Liver (tissue), 9 donors: Measurements from ENCODE around the gene USP15. TPM values are rescaled to one million over a fixed set of nuclear protein-coding genes. Genes with fewer than 3 reads are reported as not detected.

ENCODE experiments used
- DNase-seq: peaks from one replicate; pipeline ENCODE4 v3.0.0-alpha.2; 2017; ENCODE audit warnings: low spot score
- H3K27ac ChIP-seq, 2 donors: one replicate each; pipeline ENCODE4 v1.7.0; 2013; ENCODE audit warnings: inconsistent platforms in 2 of 2, low read length in 2 of 2, control low read depth in 1 of 2, low read depth in 1 of 2, mild to moderate bottlenecking in 1 of 2
- H3K27me3 ChIP-seq, 4 donors: one replicate each; pipeline versions ENCODE4 v1.6.1 to v1.7.0; 2013; ENCODE audit warnings: low read length in 3 of 4, inconsistent platforms in 1 of 4, mild to moderate bottlenecking in 1 of 4, moderate library complexity in 1 of 4; ENCODE audit not compliant: control insufficient read depth in 4 of 4, insufficient read depth in 4 of 4
- H3K36me3 ChIP-seq, 4 donors: one replicate each; pipeline versions ENCODE4 v1.6.1 to v1.7.0; 2013; ENCODE audit warnings: low read length in 3 of 4, mild to moderate bottlenecking in 3 of 4, low read depth in 1 of 4, moderate library complexity in 1 of 4; ENCODE audit not compliant: control insufficient read depth in 4 of 4, insufficient read depth in 3 of 4
- H3K4me1 ChIP-seq, 4 donors: one replicate each; pipeline versions ENCODE4 v1.6.1 to v1.7.0; 2013; ENCODE audit warnings: low read length in 3 of 4, mild to moderate bottlenecking in 3 of 4, moderate library complexity in 1 of 4; ENCODE audit not compliant: control insufficient read depth in 4 of 4, insufficient read depth in 4 of 4
- H3K4me3 ChIP-seq, 3 donors: one replicate each; pipeline versions ENCODE4 v1.6.1 to v1.7.0; 2013; ENCODE audit warnings: low read length in 3 of 3, control low read depth in 1 of 3, low read depth in 1 of 3, mild to moderate bottlenecking in 1 of 3
- H3K9ac ChIP-seq, 2 donors: one replicate each; pipeline ENCODE4 v1.7.0; 2013; ENCODE audit warnings: low read length in 2 of 2, mild to moderate bottlenecking in 2 of 2, moderate library complexity in 2 of 2, control low read depth in 1 of 2, low read depth in 1 of 2
- H3K9me3 ChIP-seq, 4 donors: one replicate each; pipeline versions ENCODE4 v1.6.1 to v1.7.0; 2013; ENCODE audit warnings: low read length in 3 of 4; ENCODE audit not compliant: control insufficient read depth in 4 of 4
- ATF3 ChIP-seq: IDR thresholded peaks from 2 replicates; pipeline ENCODE4 v1.6.1; 2016; ENCODE audit warnings: antibody characterized with exemption
- CTCF ChIP-seq: fragments of 150-350 bp; IDR thresholded peaks from 2 replicates; pipeline ENCODE4 v1.5.1; 2017; ENCODE audit warnings: improper control_type of control experiment, low read depth, low read length; ENCODE audit not compliant: missing input control
- EGR1 ChIP-seq, 2 donors: IDR thresholded peaks; 2 replicates each; pipeline ENCODE4 v1.6.1; 2016 to 2018; ENCODE audit warnings: antibody characterized with exemption in 2 of 2, low read depth in 2 of 2
- FOXA1 ChIP-seq: IDR thresholded peaks from 2 replicates; pipeline ENCODE4 v1.6.1; 2016; ENCODE audit warnings: antibody characterized with exemption
- FOXA2 ChIP-seq: IDR thresholded peaks from 2 replicates; pipeline ENCODE4 v1.6.1; 2016; ENCODE audit warnings: antibody characterized with exemption
- GABPA ChIP-seq, 2 donors: IDR thresholded peaks in 1 of 2; conservative IDR thresholded peaks in 1 of 2; 2 replicates each; pipeline ENCODE4 v1.6.1; 2016; ENCODE audit warnings: antibody characterized with exemption in 2 of 2, mild to moderate bottlenecking in 1 of 2, moderate library complexity in 1 of 2
- HNF4A ChIP-seq, 2 donors: conservative IDR thresholded peaks; 2 replicates each; pipeline ENCODE4 v1.6.1; 2016; ENCODE audit warnings: antibody characterized with exemption in 2 of 2, mild to moderate bottlenecking in 2 of 2
- HNF4G ChIP-seq: IDR thresholded peaks from 2 replicates; pipeline ENCODE4 v1.6.1; 2016; ENCODE audit warnings: antibody characterized with exemption
- JUND ChIP-seq, 2 donors: IDR thresholded peaks; 2 replicates each; pipeline ENCODE4 v1.6.1; 2016; ENCODE audit warnings: antibody characterized with exemption in 2 of 2
- MAX ChIP-seq: IDR thresholded peaks from 2 replicates; pipeline ENCODE4 v1.6.1; 2016; ENCODE audit warnings: antibody characterized with exemption
- NR2F2 ChIP-seq: IDR thresholded peaks from 2 replicates; pipeline ENCODE4 v1.6.1; 2016; ENCODE audit warnings: antibody characterized with exemption
- RAD21 ChIP-seq, 2 donors: IDR thresholded peaks; 2 replicates each; pipeline ENCODE4 v1.6.1; 2016; ENCODE audit warnings: antibody characterized with exemption in 2 of 2, mild to moderate bottlenecking in 2 of 2
- REST ChIP-seq: IDR thresholded peaks from 2 replicates; pipeline ENCODE4 v1.6.1; 2016; ENCODE audit warnings: antibody characterized with exemption, mild to moderate bottlenecking
- RXRA ChIP-seq, 2 donors: IDR thresholded peaks; 2 replicates each; pipeline ENCODE4 v1.6.1; 2017 to 2018; ENCODE audit warnings: antibody characterized with exemption in 2 of 2, mild to moderate bottlenecking in 1 of 2
- SP1 ChIP-seq: IDR thresholded peaks from 2 replicates; pipeline ENCODE4 v1.6.1; 2018; ENCODE audit warnings: antibody characterized with exemption, mild to moderate bottlenecking
- TAF1 ChIP-seq: conservative IDR thresholded peaks from 2 replicates; pipeline ENCODE4 v1.6.1; 2016; ENCODE audit warnings: antibody characterized with exemption, mild to moderate bottlenecking
- YY1 ChIP-seq: IDR thresholded peaks from 2 replicates; pipeline ENCODE4 v1.6.1; 2016; ENCODE audit warnings: antibody characterized with exemption, mild to moderate bottlenecking
- ZBTB33 ChIP-seq: IDR thresholded peaks from 2 replicates; pipeline ENCODE4 v1.6.1; 2016; ENCODE audit warnings: antibody characterized with exemption
- WGBS: extraction: QIAGEN DNeasy Blood & Tissue Kit; methylation state at CpG from one replicate; pipeline ENCODE4 v1.1.7; 2013; 5-methylcytosine and 5-hydroxymethylcytosine counted together
- polyA plus RNA-seq, 2 donors: library from polyadenylated mRNA; stranded (reverse) in 1 of 2; unstranded in 1 of 2; fragments of 200-250 nt in 1 of 2; fragments of >200 nt in 1 of 2; fragmentation: Nextera tagmentation in 1 of 2; extraction: Ambion mirVana in 1 of 2; gene quantifications; one replicate each; pipeline versions ENCODE4 v1.2.1 to v1.2.3, GENCODE V29; 2013 to 2015
- total RNA-seq, 2 donors: library from RNA; depleted of rRNA; stranded (reverse); fragments of >200 nt; gene quantifications; one replicate each; pipeline ENCODE4 v1.2.3, GENCODE V29; 2014
- donor health status: healthy.
- donor health status: healthy.
- donor health status: healthy.
- donor health status: healthy.
- donor health status: healthy.

USP15 gene
- total and polyA plus RNA-seq, 4 donors, result 16.6 to 188 (median 56.5) TPM

- Histone ChIP-seq H3K4me1 (peaks cover 0 to 4% (median 2%) of the 10 kb centered on the region in 4 donors), H3K9ac (no peak overlapping the region), H3K36me3 (peaks cover 5 to 17% (median 15%) of the 10 kb centered on the region in 4 donors), H3K9me3 (no peaks in the 10 kb centered on the region), H3K4me3 (no peak overlapping the region), H3K27me3 (no peaks in the 10 kb centered on the region), H3K27ac (no peak overlapping the region)
- DNase-seq, result no peak
- TF ChIP-seq SP1 (no peak), HNF4G (no peak), TAF1 (no peak), ATF3 (no peak), MAX (no peak), JUND (IDR thresholded peaks at IDR 0.05) (no peak)
- WGBS, result 99% methylated on average over 1 of the region's 1 CpG
Measured at GRCh38 chr12:62294378-62294777, 34.2 kb downstream of the USP15 start.

GRCh38 chr12:62296001-62296400 lies 35.8 kb downstream of the USP15 start:
- 95% methylated on average over 2 of the region's 2 CpGs for whole genome bisulfite sequencing
- Histone ChIP-seq H3K27ac (no peak overlapping the region), H3K36me3 (peaks cover 5 to 17% (median 15%) of the 10 kb centered on the region in 4 donors)

More at GRCh38 chr12:62296001-62296400, 35.8 kb downstream of the USP15 start:
- TF ChIP-seq TAF1 (no peak), RAD21 (IDR thresholded peaks at IDR 0.05) (no peak), FOXA1 (no peak), HNF4A (conservative IDR thresholded peaks at IDR 0.05) (no peak), HNF4G (no peak), CTCF (no peak), ATF3 (no peak), JUND (IDR thresholded peaks at IDR 0.05) (no peak), YY1 (no peak), EGR1 (IDR thresholded peaks at IDR 0.05; ENCODE audit: low read depth in 2 of 2) (no peak), REST (no peak), NR2F2 (no peak), MAX (no peak), RXRA (IDR thresholded peaks at IDR 0.05) (no peak), GABPA (IDR thresholded peaks at IDR 0.05 in 1 of 2, conservative IDR thresholded peaks at IDR 0.05 in 1 of 2) (no peak), FOXA2 (no peak), SP1 (no peak), ZBTB33 (no peak)
- no peak overlapping the region for H3K4me3 ChIP-seq
- no peaks in the 10 kb centered on the region for H3K27me3 ChIP-seq
- DNase-seq, result no peak
- H3K9ac ChIP-seq, result no peak overlapping the region
- peaks cover 0 to 4% (median 2%) of the 10 kb centered on the region in 4 donors for H3K4me1 ChIP-seq
- no peaks in the 10 kb centered on the region for H3K9me3 ChIP-seq
